ENCODE data around the gene SHC1. TPM values are rescaled to one million over a fixed set of nuclear protein-coding genes. Genes with fewer than 3 reads are reported as not detected.

The SHC1 gene
- total and polyA plus RNA-seq, 2 donors (not counting 1 experiment from before 2014, with no cell fraction given), result 50.1 to 61.4 TPM

DNA sequence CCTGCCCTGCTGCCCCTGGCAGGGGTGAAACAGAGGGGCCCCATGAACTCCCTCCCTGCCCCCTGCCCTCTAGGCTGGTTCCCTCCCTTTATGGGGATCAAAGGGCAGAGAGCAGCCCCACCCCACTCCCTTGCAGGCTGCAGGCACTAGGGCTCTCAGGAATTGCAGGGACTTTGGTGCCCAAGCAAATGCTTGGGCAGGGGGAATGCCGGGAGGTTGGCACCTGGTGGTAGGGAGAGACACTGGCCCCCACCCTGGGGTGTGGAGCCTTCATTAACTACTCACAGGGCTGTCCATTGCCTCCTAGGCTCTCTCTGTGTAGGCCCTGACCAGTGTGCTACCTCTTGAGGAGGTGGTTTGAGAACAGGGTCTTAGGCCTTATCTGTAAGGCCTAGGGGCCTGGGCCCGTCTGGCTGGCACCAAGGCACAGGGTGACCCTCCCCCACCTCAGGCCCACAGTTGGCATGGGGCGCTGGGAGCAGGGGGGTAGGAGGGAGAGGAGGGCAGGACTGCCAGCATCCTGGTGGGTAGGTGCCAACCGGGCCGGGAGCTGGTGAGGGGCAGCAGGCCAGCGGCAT is 36.8 kb upstream of the SHC1 start:
- peak overlapping the region; percentile 60 to 80 for H3K27ac ChIP-seq (ENCODE audit: low read length in 2 of 2)
- H3K79me2 ChIP-seq (ENCODE audit: control insufficient read depth, insufficient read depth, low read length), result peaks cover 66% of the 10 kb centered on the region
- Mint-ChIP-seq H3K4me3 (no peak overlapping the region), H3K4me1 (peaks cover 70% of the 10 kb centered on the region), H3K27me3 (no peaks in the 10 kb centered on the region), H3K9me3 (ENCODE audit: insufficient read depth) (no peaks in the 10 kb centered on the region), H3K27ac (peak overlapping the region; percentile 86)
- H4K20me1 ChIP-seq (ENCODE audit: control insufficient read depth, insufficient read depth, low read length, poor library complexity, severe bottlenecking), result peaks cover 29% of the 10 kb centered on the region
- peaks cover 85 to 87% of the 10 kb centered on the region in 2 donors for H3K4me1 ChIP-seq (ENCODE audit: control insufficient read depth in 2 of 2, insufficient read depth in 2 of 2, low read length in 2 of 2)
- no peak overlapping the region for H2AFZ ChIP-seq (ENCODE audit: insufficient read depth, low read depth, low read length, poor library complexity, severe bottlenecking)
- peaks cover 0 to 10% of the 10 kb centered on the region in 2 experiments for H3K36me3 ChIP-seq (replicated peaks in 1 of 2; ENCODE audit: control extremely low read depth in 1 of 2, control insufficient read depth in 1 of 2, extremely low read depth in 1 of 2, insufficient read depth in 2 of 2, low read length in 1 of 2)
- WGBS (ENCODE audit: insufficient coverage), result 85% methylated on average over 4 of the region's 6 CpGs
- ATAC-seq (ENCODE audit: low read depth) (no peak), DNase-seq (no peak)
- intact Hi-C loops (cut with micrococcal nuclease), result no loop called here
- H3K9ac ChIP-seq (ENCODE audit: low read length), result no peak overlapping the region
- peak overlapping the region; percentile 96 for H3K4me2 ChIP-seq (replicated peaks; ENCODE audit: low read depth, low read length, poor library complexity, severe bottlenecking)
- CTCF ChIA-PET, result interaction anchor here (1.4 to 18.4 kb wide), 4 partner anchors 7 to 78 kb away, joined by 3 to 295 read pairs (median 150); partner anchors contain the start of genes LENEP and ZBTB7B
- H3K9me3 ChIP-seq (ENCODE audit: control extremely low read depth in 1 of 3, control insufficient read depth in 2 of 3, insufficient read depth in 1 of 3, low read length in 2 of 3), result no peaks in the 10 kb centered on the region
- H3K27me3 ChIP-seq (replicated peaks in 1 of 4; ENCODE audit: control extremely low read depth in 1 of 4, control insufficient read depth in 3 of 4, insufficient read depth in 4 of 4, low read length in 3 of 4), result no peaks in the 10 kb centered on the region
- no peak for TF ChIP-seq EZH2 (IDR thresholded peaks at IDR 0.05; ENCODE audit: borderline replicate concordance, insufficient read depth, low read depth, low read length, poor library complexity, severe bottlenecking)
- TF ChIP-seq, protein P1, sequence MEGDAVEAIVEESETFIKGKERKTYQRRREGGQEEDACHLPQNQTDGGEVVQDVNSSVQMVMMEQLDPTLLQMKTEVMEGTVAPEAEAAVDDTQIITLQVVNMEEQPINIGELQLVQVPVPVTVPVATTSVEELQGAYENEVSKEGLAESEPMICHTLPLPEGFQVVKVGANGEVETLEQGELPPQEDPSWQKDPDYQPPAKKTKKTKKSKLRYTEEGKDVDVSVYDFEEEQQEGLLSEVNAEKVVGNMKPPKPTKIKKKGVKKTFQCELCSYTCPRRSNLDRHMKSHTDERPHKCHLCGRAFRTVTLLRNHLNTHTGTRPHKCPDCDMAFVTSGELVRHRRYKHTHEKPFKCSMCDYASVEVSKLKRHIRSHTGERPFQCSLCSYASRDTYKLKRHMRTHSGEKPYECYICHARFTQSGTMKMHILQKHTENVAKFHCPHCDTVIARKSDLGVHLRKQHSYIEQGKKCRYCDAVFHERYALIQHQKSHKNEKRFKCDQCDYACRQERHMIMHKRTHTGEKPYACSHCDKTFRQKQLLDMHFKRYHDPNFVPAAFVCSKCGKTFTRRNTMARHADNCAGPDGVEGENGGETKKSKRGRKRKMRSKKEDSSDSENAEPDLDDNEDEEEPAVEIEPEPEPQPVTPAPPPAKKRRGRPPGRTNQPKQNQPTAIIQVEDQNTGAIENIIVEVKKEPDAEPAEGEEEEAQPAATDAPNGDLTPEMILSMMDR (IDR thresholded peaks at IDR 0.05), result no peak
- H3K4me3 ChIP-seq (ENCODE audit: control extremely low read depth in 1 of 5, extremely low read depth in 1 of 5, insufficient read depth in 1 of 5, low read depth in 2 of 5, low read length in 4 of 5), result peak overlapping the region in 1 of 5 experiments; percentile 23
- POLR2A ChIA-PET, result interaction anchor here (0.7 to 2.4 kb wide), 2 partner anchors 9 to 79 kb away, joined by 3 to 17 read pairs; no protein-coding TSS in a partner anchor

DNA sequence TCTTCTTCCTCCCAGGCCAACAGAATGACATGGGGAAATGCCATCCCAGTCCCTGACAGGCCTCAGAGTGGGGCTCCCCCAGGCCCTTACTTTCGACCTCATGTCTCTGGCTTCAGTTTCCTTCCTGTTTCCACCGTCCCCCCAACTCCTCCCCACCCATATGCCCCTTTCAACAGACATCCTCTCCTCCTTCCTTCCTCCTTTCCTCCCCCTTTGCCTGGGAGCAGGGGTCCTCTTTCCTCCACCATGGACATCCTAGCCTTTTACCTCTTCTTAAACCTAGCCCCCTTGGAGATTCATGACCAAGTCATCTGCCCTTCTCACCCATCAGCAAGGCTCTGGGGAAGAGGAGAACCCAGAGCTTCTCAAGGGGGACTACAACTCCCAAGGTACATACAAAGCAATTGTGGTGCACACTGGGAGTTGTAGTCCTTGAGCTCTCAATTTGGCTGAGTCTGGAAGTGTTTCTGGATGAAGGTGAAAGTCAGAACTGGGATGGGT is 36.1 kb upstream of the SHC1 start:
- no peaks in the 10 kb centered on the region for H3K27me3 ChIP-seq (replicated peaks in 1 of 4; ENCODE audit: control extremely low read depth in 1 of 4, control insufficient read depth in 3 of 4, insufficient read depth in 4 of 4, low read length in 3 of 4)
- peak overlapping the region; percentile 96 for H3K4me2 ChIP-seq (replicated peaks; ENCODE audit: low read depth, low read length, poor library complexity, severe bottlenecking)
- ATAC-seq (ENCODE audit: low read depth), result peak; percentile 14
- POLR2A ChIA-PET, result interaction anchor here (0.6 to 2.4 kb wide), 3 partner anchors 10 to 164 kb away, joined by 3 to 17 read pairs (median 5); no protein-coding TSS in a partner anchor
- peak overlapping the region; percentile 80 to 81 for H3K27ac ChIP-seq (ENCODE audit: low read length in 2 of 2)
- Mint-ChIP-seq H3K9me3 (ENCODE audit: insufficient read depth) (no peaks in the 10 kb centered on the region), H3K27me3 (no peaks in the 10 kb centered on the region), H3K4me3 (peak overlapping the region; percentile 67), H3K4me1 (peaks cover 65% of the 10 kb centered on the region), H3K27ac (peak overlapping the region; percentile 86)
- H3K79me2 ChIP-seq (ENCODE audit: control insufficient read depth, insufficient read depth, low read length), result peaks cover 73% of the 10 kb centered on the region
- H3K9ac ChIP-seq (ENCODE audit: low read length), result peak overlapping the region; percentile 29
- H3K36me3 ChIP-seq (replicated peaks in 1 of 2; ENCODE audit: control extremely low read depth in 1 of 2, control insufficient read depth in 1 of 2, extremely low read depth in 1 of 2, insufficient read depth in 2 of 2, low read length in 1 of 2), result peaks cover 0 to 10% of the 10 kb centered on the region in 2 experiments
- intact Hi-C loops (cut with micrococcal nuclease), result loop anchor here (1.0 kb wide), 1 partner anchor 11 kb away; no protein-coding TSS in a partner anchor
- no peak overlapping the region for H2AFZ ChIP-seq (ENCODE audit: insufficient read depth, low read depth, low read length, poor library complexity, severe bottlenecking)
- DNase-seq, result peak; percentile 79
- H3K9me3 ChIP-seq (ENCODE audit: control extremely low read depth in 1 of 3, control insufficient read depth in 2 of 3, insufficient read depth in 1 of 3, low read length in 2 of 3), result no peaks in the 10 kb centered on the region
- peak overlapping the region in 1 of 5 experiments; percentile 23 for H3K4me3 ChIP-seq (ENCODE audit: control extremely low read depth in 1 of 5, extremely low read depth in 1 of 5, insufficient read depth in 1 of 5, low read depth in 2 of 5, low read length in 4 of 5)
- CTCF ChIA-PET, result interaction anchor here (1.4 to 18.4 kb wide), 4 partner anchors 7 to 78 kb away, joined by 3 to 295 read pairs (median 149); partner anchors contain the start of genes FLAD1, LENEP and ZBTB7B
- no peak for TF ChIP-seq EZH2 (IDR thresholded peaks at IDR 0.05; ENCODE audit: borderline replicate concordance, insufficient read depth, low read depth, low read length, poor library complexity, severe bottlenecking)
- TF ChIP-seq, protein P1 (IDR thresholded peaks at IDR 0.05), result no peak
- WGBS (ENCODE audit: insufficient coverage), result 0% methylated on average over 2 of the region's 2 CpGs
- H4K20me1 ChIP-seq (ENCODE audit: control insufficient read depth, insufficient read depth, low read length, poor library complexity, severe bottlenecking), result peaks cover 29% of the 10 kb centered on the region
- peaks cover 78 to 80% of the 10 kb centered on the region in 2 donors for H3K4me1 ChIP-seq (ENCODE audit: control insufficient read depth in 2 of 2, insufficient read depth in 2 of 2, low read length in 2 of 2)

All from B cell (primary cell).